HEK293 (cell line): ENCODE data around the gene SLC6A6.
A peak's percentile ranks its signal among the peaks of the same experiment; 100 is the strongest.

Experiments used
- CTCF ChIA-PET: fragments of 350-600 bp; formaldehyde crosslinking; extraction: SDS; loops from one replicate; lab custom pipeline; 2021; ENCODE audit warnings: antibody characterized with exemption; lab: Yijun Ruan, JAX
- POLR2A ChIA-PET: fragments of 300-600 bp; formaldehyde crosslinking; extraction: SDS; loops from one replicate; lab custom pipeline; 2020; ENCODE audit warnings: antibody characterized with exemption, inconsistent platforms; lab: Yijun Ruan, JAX
- H3K27ac ChIP-seq: fragments of 200-500 bp; sonication (Bioruptor generic); 2 replicates; pipeline ENCODE4 v1.5.1; 2014; ENCODE audit warnings: low read depth, low read length, control low read depth, inconsistent platforms; ENCODE audit errors: extremely low read depth
- H3K36me3 ChIP-seq, 2 experiments: fragments of 200-500 bp in 1 of 2; sonication (Bioruptor generic) in 1 of 2; 1 replicate in 1 of 2; 2 replicates in 1 of 2; pipeline ENCODE4 v1.5.1; 2014 to 2017; ENCODE audit warnings: inconsistent platforms in 2 of 2, low read length in 2 of 2; ENCODE audit not compliant: control insufficient read depth in 2 of 2, insufficient read depth in 1 of 2
- H3K4me1 ChIP-seq: fragments of 200-500 bp; sonication (Bioruptor generic); 2 replicates; pipeline ENCODE4 v1.5.1; 2014; ENCODE audit warnings: mild to moderate bottlenecking, low read length, inconsistent platforms; ENCODE audit not compliant: control insufficient read depth, insufficient read depth
- H3K4me3 ChIP-seq: 2 replicates; pipeline ENCODE4 v1.5.1; 2011; ENCODE audit warnings: low read depth, mild to moderate bottlenecking, control low read depth, low read length, moderate library complexity
- H3K9me3 ChIP-seq: fragments of 200-500 bp; sonication (Bioruptor generic); 2 replicates; pipeline ENCODE4 v1.5.1; 2014; ENCODE audit warnings: low read depth, low read length, inconsistent platforms; ENCODE audit not compliant: control insufficient read depth, insufficient read depth
- GLI2 ChIP-seq: fragments of 450-650 bp; formaldehyde crosslinking; IDR thresholded peaks from 2 replicates; pipeline ENCODE4; 2017; ENCODE audit warnings: missing biosample characterization, missing genetic modification characterization, low read depth, borderline replicate concordance
- HIC1 ChIP-seq: fragments of 450-650 bp; formaldehyde crosslinking; IDR thresholded peaks from 2 replicates; pipeline ENCODE4 v1.5.1; 2016; ENCODE audit warnings: missing biosample characterization, missing genetic modification characterization
- IKZF3 ChIP-seq: fragments of 450-650 bp; IDR thresholded peaks from 2 replicates; pipeline ENCODE4 v1.5.0; 2018; ENCODE audit warnings: missing biosample characterization, mild to moderate bottlenecking, missing genetic modification characterization, moderate library complexity
- OSR2 ChIP-seq: fragments of 450-650 bp; formaldehyde crosslinking; IDR thresholded peaks from 2 replicates; pipeline ENCODE4 v1.5.1; 2016; ENCODE audit warnings: missing biosample characterization, missing genetic modification characterization
- PRDM4 ChIP-seq: fragments of 450-650 bp; formaldehyde crosslinking; IDR thresholded peaks from 2 replicates; pipeline ENCODE4 v1.5.1; 2017; ENCODE audit warnings: missing biosample characterization, missing genetic modification characterization
- REPIN1 ChIP-seq: fragments of 450-650 bp; formaldehyde crosslinking; IDR thresholded peaks from 2 replicates; pipeline ENCODE4 v1.5.1; 2017; ENCODE audit warnings: missing biosample characterization, missing genetic modification characterization, low read depth
- ZIC2 ChIP-seq: fragments of 450-650 bp; formaldehyde crosslinking; IDR thresholded peaks from 2 replicates; pipeline ENCODE4 v1.5.1; 2016; ENCODE audit warnings: missing biosample characterization, missing genetic modification characterization
- ZNF132 ChIP-seq: fragments of 450-650 bp; formaldehyde crosslinking; IDR thresholded peaks from 2 replicates; pipeline ENCODE4 v1.5.1; 2017; ENCODE audit warnings: missing biosample characterization, missing genetic modification characterization, borderline replicate concordance
- ZNF133 ChIP-seq: fragments of 450-650 bp; formaldehyde crosslinking; IDR thresholded peaks from 2 replicates; pipeline ENCODE4 v1.5.1; 2016; ENCODE audit warnings: missing biosample characterization, missing genetic modification characterization
- ZNF302 ChIP-seq: fragments of 450-650 bp; formaldehyde crosslinking; IDR thresholded peaks from 2 replicates; pipeline ENCODE4 v1.5.1; 2016; ENCODE audit warnings: missing biosample characterization, missing genetic modification characterization, low read depth
- ZNF311 ChIP-seq: fragments of 450-650 bp; formaldehyde crosslinking; IDR thresholded peaks from 2 replicates; pipeline ENCODE4 v1.5.1; 2017; ENCODE audit warnings: missing biosample characterization, missing genetic modification characterization, borderline replicate concordance
- ZNF398 ChIP-seq: fragments of 450-650 bp; formaldehyde crosslinking; IDR thresholded peaks from 2 replicates; pipeline ENCODE4 v1.5.1; 2017; ENCODE audit warnings: missing biosample characterization, missing genetic modification characterization
- ZNF549 ChIP-seq: fragments of 450-650 bp; IDR thresholded peaks from 2 replicates; pipeline ENCODE4 v1.5.1; 2018; ENCODE audit warnings: missing biosample characterization, missing genetic modification characterization, mild to moderate bottlenecking, inconsistent platforms, moderate library complexity
- ZNF600 ChIP-seq: fragments of 450-650 bp; formaldehyde crosslinking; IDR thresholded peaks from 2 replicates; pipeline ENCODE4 v1.5.1; 2016; ENCODE audit warnings: missing biosample characterization, missing genetic modification characterization
- ZNF626 ChIP-seq: fragments of 450-650 bp; sonication (Bioruptor Pico); formaldehyde crosslinking; IDR thresholded peaks from 2 replicates; pipeline ENCODE4 v1.5.1; 2018; ENCODE audit warnings: missing biosample characterization, missing genetic modification characterization, inconsistent platforms
- ZSCAN16 ChIP-seq: fragments of 450-650 bp; formaldehyde crosslinking; IDR thresholded peaks from 2 replicates; pipeline ENCODE4 v1.5.1; 2016; ENCODE audit warnings: missing biosample characterization, missing genetic modification characterization
- ZSCAN5A ChIP-seq: fragments of 450-650 bp; formaldehyde crosslinking; IDR thresholded peaks from 2 replicates; pipeline ENCODE4 v1.5.1; 2016; ENCODE audit warnings: missing biosample characterization, missing genetic modification characterization
- TF ChIP-seq, protein P1 (sequence below): fragments of 450-650 bp; formaldehyde crosslinking; IDR thresholded peaks from 2 replicates; pipeline ENCODE4 v1.5.1; 2017; ENCODE audit warnings: missing biosample characterization, mild to moderate bottlenecking, missing genetic modification characterization, moderate library complexity
- TF ChIP-seq, protein P2 (sequence below): fragments of 450-650 bp; formaldehyde crosslinking; IDR thresholded peaks from 2 replicates; pipeline ENCODE4 v1.5.1; 2016; ENCODE audit warnings: missing biosample characterization, missing genetic modification characterization
- TF ChIP-seq, protein P3 (sequence below): fragments of 450-650 bp; formaldehyde crosslinking; IDR thresholded peaks from 2 replicates; pipeline ENCODE4 v1.5.1; 2016; ENCODE audit warnings: missing biosample characterization, missing genetic modification characterization

The SLC6A6 gene

DNA sequence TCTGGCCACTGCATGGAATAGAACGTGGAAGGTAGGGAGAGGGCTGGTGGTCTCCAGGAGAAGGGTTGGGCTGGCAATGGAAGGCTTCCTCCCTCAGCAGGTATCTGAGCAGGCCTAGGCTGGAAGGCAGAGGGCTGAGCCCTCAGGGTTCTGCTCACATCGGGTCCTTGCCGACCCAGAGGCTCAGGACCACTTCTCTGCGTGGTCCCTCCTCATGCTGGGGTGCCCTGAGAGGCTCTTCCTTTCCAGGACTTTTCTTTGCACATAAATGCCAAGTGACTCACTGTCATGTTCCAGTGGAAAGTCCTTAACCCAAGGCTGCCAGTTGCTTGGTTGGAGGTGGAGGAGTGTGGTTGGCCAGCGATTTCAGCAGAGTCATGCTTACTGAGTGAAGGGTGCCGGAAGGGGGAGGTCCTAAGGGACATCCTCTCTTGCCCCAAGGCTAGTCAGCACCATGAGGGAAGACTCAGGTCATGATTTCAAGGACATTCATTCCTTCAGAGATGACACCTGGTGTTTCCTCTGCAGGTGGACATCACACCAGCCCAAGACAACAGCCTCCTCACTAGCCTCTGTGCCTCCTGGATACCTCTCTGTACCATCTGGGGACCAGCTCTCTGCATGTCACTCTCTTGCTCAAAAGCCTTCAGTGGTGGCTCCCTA is 8.2 kb downstream of the SLC6A6 start:
- ChIA-PET POLR2A (interaction anchor here (1.6 kb wide), 1 partner anchor 9 kb away, joined by 6 read pairs; the partner anchor contains the start of gene SLC6A6), CTCF (interaction anchor here (0.6 to 1.2 kb wide), 2 partner anchors 39 to 149 kb away, joined by 3 to 6 read pairs; no protein-coding TSS in a partner anchor)
- H3K36me3 ChIP-seq = peaks cover 0 to 5% of the 10 kb centered on the region in 2 experiments; a peak in 1 of 3 replicates
- no peaks in the 10 kb centered on the region for H3K9me3 ChIP-seq
- H3K27ac ChIP-seq = no peak overlapping the region
- no peak overlapping the region for H3K4me3 ChIP-seq
- peaks cover 8% of the 10 kb centered on the region for H3K4me1 ChIP-seq
- TF ChIP-seq IKZF3 = no peak
- TF ChIP-seq, protein P1, sequence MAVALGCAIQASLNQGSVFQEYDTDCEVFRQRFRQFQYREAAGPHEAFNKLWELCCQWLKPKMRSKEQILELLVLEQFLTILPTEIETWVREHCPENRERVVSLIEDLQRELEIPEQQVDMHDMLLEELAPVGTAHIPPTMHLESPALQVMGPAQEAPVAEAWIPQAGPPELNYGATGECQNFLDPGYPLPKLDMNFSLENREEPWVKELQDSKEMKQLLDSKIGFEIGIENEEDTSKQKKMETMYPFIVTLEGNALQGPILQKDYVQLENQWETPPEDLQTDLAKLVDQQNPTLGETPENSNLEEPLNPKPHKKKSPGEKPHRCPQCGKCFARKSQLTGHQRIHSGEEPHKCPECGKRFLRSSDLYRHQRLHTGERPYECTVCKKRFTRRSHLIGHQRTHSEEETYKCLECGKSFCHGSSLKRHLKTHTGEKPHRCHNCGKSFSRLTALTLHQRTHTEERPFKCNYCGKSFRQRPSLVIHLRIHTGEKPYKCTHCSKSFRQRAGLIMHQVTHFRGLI (tag by site-specific recombination) = 0 out of 2 replicates have a peak, but pooled peaks have one; percentile 17
- no peak for TF ChIP-seq ZSCAN16 (tag by site-specific recombination)
- no peak for TF ChIP-seq ZNF398 (tag by site-specific recombination)
- no peak for TF ChIP-seq OSR2 (tag by site-specific recombination)
- no peak for TF ChIP-seq ZNF133 (tag by site-specific recombination)
- TF ChIP-seq ZNF626 (tag by site-specific recombination) = no peak
- TF ChIP-seq GLI2 (tag by site-specific recombination) = no peak
- no peak for TF ChIP-seq ZNF132 (tag by site-specific recombination)
- TF ChIP-seq ZNF549 = no peak
- TF ChIP-seq ZNF600 (tag by site-specific recombination) = peak; percentile 36; the same call in 1 of the 2 replicates
- TF ChIP-seq ZIC2 = peak; percentile 37
- TF ChIP-seq, protein P2, sequence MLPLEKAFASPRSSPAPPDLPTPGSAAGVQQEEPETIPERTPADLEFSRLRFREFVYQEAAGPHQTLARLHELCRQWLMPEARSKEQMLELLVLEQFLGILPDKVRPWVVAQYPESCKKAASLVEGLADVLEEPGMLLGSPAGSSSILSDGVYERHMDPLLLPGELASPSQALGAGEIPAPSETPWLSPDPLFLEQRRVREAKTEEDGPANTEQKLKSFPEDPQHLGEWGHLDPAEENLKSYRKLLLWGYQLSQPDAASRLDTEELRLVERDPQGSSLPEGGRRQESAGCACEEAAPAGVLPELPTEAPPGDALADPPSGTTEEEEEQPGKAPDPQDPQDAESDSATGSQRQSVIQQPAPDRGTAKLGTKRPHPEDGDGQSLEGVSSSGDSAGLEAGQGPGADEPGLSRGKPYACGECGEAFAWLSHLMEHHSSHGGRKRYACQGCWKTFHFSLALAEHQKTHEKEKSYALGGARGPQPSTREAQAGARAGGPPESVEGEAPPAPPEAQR = no peak
- no peak for TF ChIP-seq ZNF302 (tag by site-specific recombination)
- TF ChIP-seq PRDM4 (tag by site-specific recombination) = no peak
- no peak for TF ChIP-seq ZNF311 (tag by site-specific recombination)
- TF ChIP-seq, protein P3, sequence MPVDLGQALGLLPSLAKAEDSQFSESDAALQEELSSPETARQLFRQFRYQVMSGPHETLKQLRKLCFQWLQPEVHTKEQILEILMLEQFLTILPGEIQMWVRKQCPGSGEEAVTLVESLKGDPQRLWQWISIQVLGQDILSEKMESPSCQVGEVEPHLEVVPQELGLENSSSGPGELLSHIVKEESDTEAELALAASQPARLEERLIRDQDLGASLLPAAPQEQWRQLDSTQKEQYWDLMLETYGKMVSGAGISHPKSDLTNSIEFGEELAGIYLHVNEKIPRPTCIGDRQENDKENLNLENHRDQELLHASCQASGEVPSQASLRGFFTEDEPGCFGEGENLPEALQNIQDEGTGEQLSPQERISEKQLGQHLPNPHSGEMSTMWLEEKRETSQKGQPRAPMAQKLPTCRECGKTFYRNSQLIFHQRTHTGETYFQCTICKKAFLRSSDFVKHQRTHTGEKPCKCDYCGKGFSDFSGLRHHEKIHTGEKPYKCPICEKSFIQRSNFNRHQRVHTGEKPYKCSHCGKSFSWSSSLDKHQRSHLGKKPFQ (tag by site-specific recombination) = no peak
- TF ChIP-seq HIC1 (tag by site-specific recombination) = no peak
- no peak for TF ChIP-seq ZSCAN5A (tag by site-specific recombination)
- no peak for TF ChIP-seq REPIN1 (tag by site-specific recombination)
- TF ChIP-seq, all 188 proteins: peak for 3
